Mesenchymal stem cell (in vitro differentiated cells and primary cell): ENCODE results near the gene WWOX.

ENCODE experiments used
- DNase-seq: peaks from one replicate; pipeline ENCODE4 v3.0.0-alpha.2; 2013
- H2AFZ ChIP-seq: one replicate; pipeline ENCODE4 v1.6.1; 2013; ENCODE audit warnings: low read depth, mild to moderate bottlenecking, control low read depth, inconsistent platforms, low read length, moderate library complexity
- H2AK5ac ChIP-seq: 2 replicates; pipeline ENCODE4 v1.6.1; 2013; ENCODE audit warnings: low read length, moderate library complexity, mild to moderate bottlenecking, inconsistent platforms; ENCODE audit not compliant: severe bottlenecking
- H2BK120ac ChIP-seq: one replicate; pipeline ENCODE4 v1.6.1; 2013; ENCODE audit warnings: low read depth, mild to moderate bottlenecking, inconsistent platforms, low read length, moderate library complexity
- H2BK12ac ChIP-seq, 2 experiments: one replicate each; pipeline ENCODE4 v1.6.1; 2013; ENCODE audit warnings: inconsistent platforms in 2 of 2, low read length in 2 of 2, mild to moderate bottlenecking in 2 of 2, moderate library complexity in 2 of 2, control low read depth in 1 of 2
- H2BK15ac ChIP-seq: one replicate; pipeline ENCODE4 v1.6.1; 2013; ENCODE audit warnings: mild to moderate bottlenecking, low read depth, inconsistent platforms; ENCODE audit not compliant: poor library complexity, severe bottlenecking
- H2BK5ac ChIP-seq: 2 replicates; pipeline ENCODE4 v1.6.1; 2013; ENCODE audit warnings: low read depth, mild to moderate bottlenecking, low read length, control low read depth, inconsistent platforms; ENCODE audit not compliant: poor library complexity, severe bottlenecking
- H3K14ac ChIP-seq, 2 experiments: one replicate each; pipeline ENCODE4 v1.6.1; 2013; ENCODE audit warnings: inconsistent platforms in 2 of 2, low read length in 2 of 2, control low read depth in 1 of 2, mild to moderate bottlenecking in 1 of 2, moderate library complexity in 1 of 2
- H3K18ac ChIP-seq, 2 experiments: one replicate each; pipeline ENCODE4 v1.6.1; 2013; ENCODE audit warnings: inconsistent platforms in 2 of 2, low read length in 2 of 2, control low read depth in 1 of 2, low read depth in 1 of 2, mild to moderate bottlenecking in 1 of 2
- H3K23ac ChIP-seq, 2 experiments: one replicate each; pipeline ENCODE4 v1.6.1; 2013; ENCODE audit warnings: inconsistent platforms in 2 of 2, low read length in 2 of 2, mild to moderate bottlenecking in 2 of 2, moderate library complexity in 2 of 2, control low read depth in 1 of 2
- H3K27ac ChIP-seq: 2 replicates; pipeline ENCODE4 v1.5.1; 2013; ENCODE audit warnings: mild to moderate bottlenecking, moderate library complexity, low read length, control low read depth, inconsistent platforms; ENCODE audit not compliant: poor library complexity, severe bottlenecking
- H3K27me3 ChIP-seq, 2 experiments: 2 replicates each; pipeline versions ENCODE4 v1.6.1 to v1.7.0; 2013; ENCODE audit warnings: low read length in 2 of 2, mild to moderate bottlenecking in 2 of 2, moderate library complexity in 2 of 2, control low read depth in 1 of 2, inconsistent platforms in 1 of 2; ENCODE audit not compliant: control insufficient read depth in 1 of 2, insufficient read depth in 1 of 2
- H3K36me3 ChIP-seq, 2 experiments: 2 replicates each; pipeline versions ENCODE4 v1.6.1 to v1.7.0; 2013; ENCODE audit warnings: low read length in 2 of 2, control low read depth in 1 of 2, inconsistent platforms in 1 of 2, low read depth in 1 of 2, mild to moderate bottlenecking in 1 of 2; ENCODE audit not compliant: insufficient read depth in 2 of 2, control insufficient read depth in 1 of 2
- H3K4ac ChIP-seq, 2 experiments: one replicate each; pipeline ENCODE4 v1.6.1; 2013; ENCODE audit warnings: inconsistent platforms in 2 of 2, low read length in 2 of 2, mild to moderate bottlenecking in 2 of 2, moderate library complexity in 2 of 2, control low read depth in 1 of 2, low read depth in 1 of 2
- H3K4me1 ChIP-seq: 2 replicates; pipeline ENCODE4 v1.6.1; 2013; ENCODE audit warnings: low read depth, low read length, control low read depth; ENCODE audit not compliant: control insufficient read depth, insufficient read depth
- H3K4me2 ChIP-seq: 2 replicates; pipeline ENCODE4 v1.6.1; 2013; ENCODE audit warnings: low read length, mild to moderate bottlenecking, inconsistent platforms; ENCODE audit not compliant: poor library complexity, severe bottlenecking
- H3K4me3 ChIP-seq, 2 experiments: 2 replicates each; pipeline versions ENCODE4 v1.5.1 to v1.7.0; 2013; ENCODE audit warnings: low read length in 2 of 2, mild to moderate bottlenecking in 2 of 2, control low read depth in 1 of 2, low read depth in 1 of 2; ENCODE audit not compliant: insufficient read depth in 1 of 2
- H3K79me1 ChIP-seq: replicated peaks from 2 replicates; pipeline ENCODE4 v1.6.1; 2013; ENCODE audit warnings: mild to moderate bottlenecking, control low read depth, low read length, inconsistent platforms; ENCODE audit not compliant: poor library complexity, severe bottlenecking
- H3K9ac ChIP-seq: 2 replicates; pipeline ENCODE4 v1.7.0; 2013; ENCODE audit warnings: mild to moderate bottlenecking, low read length, moderate library complexity
- H3K9me3 ChIP-seq: 2 replicates; pipeline ENCODE4 v1.7.0; 2013; ENCODE audit warnings: mild to moderate bottlenecking, low read length; ENCODE audit not compliant: control insufficient read depth
- H4K8ac ChIP-seq: one replicate; pipeline ENCODE4 v1.6.1; 2013; ENCODE audit warnings: inconsistent platforms, mild to moderate bottlenecking, low read length, moderate library complexity
- H4K91ac ChIP-seq: one replicate; pipeline ENCODE4 v1.6.1; 2013; ENCODE audit warnings: mild to moderate bottlenecking, low read length, inconsistent platforms
- WGBS: methylation state at CpG from one replicate; pipeline ENCODE4 v1.1.7; 2013; ENCODE audit warnings: mixed read lengths; 5-methylcytosine and 5-hydroxymethylcytosine counted together

WWOX gene

GRCh38 chr16:78192734-78193488 is 93.5 kb downstream of the WWOX start:
- Histone ChIP-seq H3K9me3 (no peaks in the 10 kb centered on the region), H4K8ac (no peak overlapping the region), H2BK15ac (no peak overlapping the region), H3K4me3 (no peak overlapping the region), H3K9ac (no peak overlapping the region), H3K23ac (no peak overlapping the region), H3K4me2 (no peak overlapping the region), H3K4ac (no peak overlapping the region), H3K79me1 (peaks cover 8% of the 10 kb centered on the region), H3K27me3 (no peaks in the 10 kb centered on the region), H3K18ac (no peak overlapping the region), H2BK5ac (no peak overlapping the region), H3K36me3 (no peaks in the 10 kb centered on the region), H3K27ac (peak overlapping the region; percentile 10), H2AFZ (no peak overlapping the region), H2BK120ac (no peak overlapping the region), H3K4me1 (peaks cover 2% of the 10 kb centered on the region), H2AK5ac (no peak overlapping the region), H2BK12ac (no peak overlapping the region), H4K91ac (no peak overlapping the region), H3K14ac (no peak overlapping the region)
- DNase-seq, result no peak
- WGBS, result 89% methylated on average over 9 of the region's 9 CpGs

GRCh38 chr16:78194948-78195347 is 95.5 kb downstream of the WWOX start:
- Histone ChIP-seq H3K18ac (no peak overlapping the region), H3K9ac (no peak overlapping the region), H3K4ac (no peak overlapping the region), H2AK5ac (no peak overlapping the region), H3K27me3 (no peaks in the 10 kb centered on the region), H3K79me1 (peaks cover 5% of the 10 kb centered on the region), H4K8ac (no peak overlapping the region), H2BK12ac (no peak overlapping the region), H4K91ac (no peak overlapping the region), H3K14ac (peak overlapping the region in 1 of 2 experiments; percentile 59), H2BK5ac (no peak overlapping the region), H3K36me3 (no peaks in the 10 kb centered on the region), H2BK15ac (no peak overlapping the region), H3K9me3 (no peaks in the 10 kb centered on the region), H3K4me2 (no peak overlapping the region), H2BK120ac (no peak overlapping the region), H3K23ac (no peak overlapping the region), H3K4me1 (peaks cover 2% of the 10 kb centered on the region), H3K27ac (no peak overlapping the region), H2AFZ (no peak overlapping the region), H3K4me3 (no peak overlapping the region)
- DNase-seq, result no peak
- 95% methylated on average over 3 of the region's 3 CpGs for WGBS

GRCh38 chr16:78195797-78196196 is 96.3 kb downstream of the WWOX start:
- H2AFZ ChIP-seq, result no peak overlapping the region
- H3K4ac ChIP-seq, result no peak overlapping the region
- no peak overlapping the region for H4K8ac ChIP-seq
- H3K9me3 ChIP-seq, result no peaks in the 10 kb centered on the region
- no peak overlapping the region for H2AK5ac ChIP-seq
- no peak overlapping the region for H3K4me3 ChIP-seq
- H3K27ac ChIP-seq, result no peak overlapping the region
- no peak for DNase-seq
- H3K27me3 ChIP-seq, result no peaks in the 10 kb centered on the region
- H2BK5ac ChIP-seq, result no peak overlapping the region
- no peak overlapping the region for H4K91ac ChIP-seq
- peaks cover 4% of the 10 kb centered on the region for H3K79me1 ChIP-seq
- no peak overlapping the region for H2BK15ac ChIP-seq
- H2BK120ac ChIP-seq, result no peak overlapping the region
- H3K14ac ChIP-seq, result no peak overlapping the region
- H2BK12ac ChIP-seq, result no peak overlapping the region
- WGBS, result 89% methylated on average over 4 of the region's 4 CpGs
- no peak overlapping the region for H3K23ac ChIP-seq
- no peak overlapping the region for H3K18ac ChIP-seq
- H3K4me2 ChIP-seq, result no peak overlapping the region
- no peaks in the 10 kb centered on the region for H3K36me3 ChIP-seq
- peaks cover 2% of the 10 kb centered on the region for H3K4me1 ChIP-seq
- no peak overlapping the region for H3K9ac ChIP-seq

- Histone ChIP-seq H3K4me1 (peaks cover 2% of the 10 kb centered on the region), H4K8ac (no peak overlapping the region), H2BK120ac (no peak overlapping the region), H3K23ac (no peak overlapping the region), H2BK15ac (no peak overlapping the region), H2BK12ac (no peak overlapping the region), H2AFZ (no peak overlapping the region), H3K4ac (no peak overlapping the region), H3K27ac (no peak overlapping the region), H3K36me3 (no peaks in the 10 kb centered on the region), H2AK5ac (no peak overlapping the region), H3K9me3 (no peaks in the 10 kb centered on the region), H4K91ac (no peak overlapping the region), H3K4me2 (no peak overlapping the region), H3K4me3 (no peak overlapping the region), H3K18ac (no peak overlapping the region), H3K27me3 (no peaks in the 10 kb centered on the region), H3K14ac (no peak overlapping the region), H3K9ac (no peak overlapping the region), H3K79me1 (peaks cover 2% of the 10 kb centered on the region), H2BK5ac (no peak overlapping the region)
- WGBS, result 48% methylated on average over 2 of the region's 2 CpGs
- no peak for DNase-seq
These were observed 97.0 kb downstream of the WWOX start for GRCh38 chr16:78196502-78196901.
